HFFc6 (cell line): ENCODE data around the gene LAD1. TPM values are rescaled to one million over a fixed set of nuclear protein-coding genes. Genes with fewer than 3 reads are reported as not detected.
A peak's percentile ranks its signal among the peaks of the same experiment; 100 is the strongest.

Experiments used
- DNase-seq: peaks from one replicate; pipeline ENCODE4 v3.0.0-alpha.2; 2018
- H3K27ac Mint-ChIP-seq: 2 replicates; pipeline ENCODE4 v1.8.0; 2020; ENCODE audit warnings: mild to moderate bottlenecking, mixed read lengths
- H3K27me3 Mint-ChIP-seq: 2 replicates; pipeline ENCODE4 v1.8.0; 2021; ENCODE audit warnings: mild to moderate bottlenecking, moderate library complexity, mixed read lengths; ENCODE audit not compliant: insufficient read depth
- H3K36me3 Mint-ChIP-seq: 2 replicates; pipeline ENCODE4 v1.8.0; 2021; ENCODE audit warnings: low read depth, mixed read lengths
- H3K4me1 Mint-ChIP-seq: 2 replicates; pipeline ENCODE4 v1.8.0; 2020; ENCODE audit warnings: low read depth, mixed read lengths
- H3K4me3 Mint-ChIP-seq: 2 replicates; pipeline ENCODE4 v1.8.0; 2020; ENCODE audit warnings: mild to moderate bottlenecking, moderate library complexity, mixed read lengths
- H3K9me3 Mint-ChIP-seq: 2 replicates; pipeline ENCODE4 v1.8.0; 2020; ENCODE audit warnings: mild to moderate bottlenecking, mixed read lengths
- CTCF ChIP-seq: fragments of 200-600 bp; sonication (generic); IDR thresholded peaks from 2 replicates; pipeline ENCODE4 v1.5.0; 2021; ENCODE audit warnings: antibody characterized with exemption, mild to moderate bottlenecking
- total RNA-seq, 6 experiments: library from RNA; stranded (reverse); fragmentation: NEBNext Ultra II Directional; extraction: Animal tissue kit (Norgen Biotek cat#: 25700); gene quantifications; 2 replicates in 1 of 6; 3 replicates in 5 of 6; pipeline ENCODE4 v1.2.3, GENCODE V29; 2021

LAD1 gene
- total RNA-seq, 6 experiments from 2014 or later, result not detected

- no peak for TF ChIP-seq CTCF
- Mint-ChIP-seq H3K4me3 (no peak overlapping the region), H3K27me3 (peaks cover 59% of the 10 kb centered on the region), H3K36me3 (no peaks in the 10 kb centered on the region), H3K27ac (no peak overlapping the region), H3K4me1 (no peaks in the 10 kb centered on the region), H3K9me3 (no peaks in the 10 kb centered on the region)
- DNase-seq, result no peak
These were observed 33.9 kb downstream of the LAD1 start for GRCh38 chr1:201365251-201365650.

GRCh38 chr1:201364808-201365105 is 34.4 kb downstream of the LAD1 start:
- TF ChIP-seq CTCF, result no peak
- H3K36me3 Mint-ChIP-seq, result no peaks in the 10 kb centered on the region
- peaks cover 55% of the 10 kb centered on the region for H3K27me3 Mint-ChIP-seq
- no peaks in the 10 kb centered on the region for H3K4me1 Mint-ChIP-seq
- H3K4me3 Mint-ChIP-seq, result no peak overlapping the region
- DNase-seq, result no peak
- H3K27ac Mint-ChIP-seq, result no peak overlapping the region
- H3K9me3 Mint-ChIP-seq, result no peaks in the 10 kb centered on the region

- Mint-ChIP-seq H3K27ac (no peak overlapping the region), H3K27me3 (peaks cover 53% of the 10 kb centered on the region), H3K4me3 (no peak overlapping the region), H3K4me1 (no peaks in the 10 kb centered on the region), H3K9me3 (no peaks in the 10 kb centered on the region), H3K36me3 (no peaks in the 10 kb centered on the region)
- no peak for TF ChIP-seq CTCF
- DNase-seq, result no peak
These were observed 35.7 kb downstream of the LAD1 start for GRCh38 chr1:201363467-201363866.

- no peaks in the 10 kb centered on the region for H3K36me3 Mint-ChIP-seq
- no peak overlapping the region for H3K27ac Mint-ChIP-seq
- H3K4me1 Mint-ChIP-seq, result no peaks in the 10 kb centered on the region
- peaks cover 53% of the 10 kb centered on the region for H3K27me3 Mint-ChIP-seq
- TF ChIP-seq CTCF, result no peak
- H3K9me3 Mint-ChIP-seq, result no peaks in the 10 kb centered on the region
- no peak overlapping the region for H3K4me3 Mint-ChIP-seq
- no peak for DNase-seq
These were observed 36.2 kb downstream of the LAD1 start for GRCh38 chr1:201362906-201363305.

GRCh38 chr1:201361652-201362504 is 37.2 kb downstream of the LAD1 start:
- Mint-ChIP-seq H3K27ac (no peak overlapping the region), H3K9me3 (no peaks in the 10 kb centered on the region)
- peak; percentile 27 for DNase-seq

More at GRCh38 chr1:201361652-201362504, 37.2 kb downstream of the LAD1 start:
- Mint-ChIP-seq H3K4me1 (no peaks in the 10 kb centered on the region), H3K36me3 (no peaks in the 10 kb centered on the region), H3K4me3 (no peak overlapping the region), H3K27me3 (peaks cover 43% of the 10 kb centered on the region)
- peak; percentile 93 for TF ChIP-seq CTCF
